IMR-90 (cell line): Measurements from ENCODE around the gene RAB27B. TPM values are rescaled to one million over a fixed set of nuclear protein-coding genes. Genes with fewer than 3 reads are reported as not detected.

Experiments used
- ATAC-seq: fragments of 200-7000 bp; cut with Tn5 transposase; 2 replicates; pipeline ENCODE4 v1.9.1; 2020; ENCODE audit warnings: low read depth, mild to moderate bottlenecking, moderate library complexity
- BruUV-seq: library from RNA; stranded (reverse); fragments of 400-500 nt; replicated peaks from 2 replicates; lab custom pipeline; 2021; lab: Mats Ljungman, UMichigan
- CTCF ChIA-PET: fragments of 300-600 bp; formaldehyde crosslinking; extraction: SDS; loops from one replicate; lab custom pipeline; 2021; ENCODE audit warnings: antibody characterized with exemption; lab: Yijun Ruan, JAX
- POLR2A ChIA-PET: fragments of 300-600 bp; sonication (Branson Sonifier 250); formaldehyde crosslinking; loops from one replicate; lab custom pipeline; 2022; ENCODE audit warnings: antibody characterized with exemption; ENCODE audit not compliant: unreplicated experiment; lab: Charles Lee
- DNase-seq: peaks from one replicate; pipeline ENCODE4 v3.0.0; 2013
- H2AFZ ChIP-seq: replicated peaks from 2 replicates; pipeline ENCODE3; 2013; ENCODE audit warnings: low read length, mild to moderate bottlenecking; ENCODE audit not compliant: poor library complexity
- H2AK5ac ChIP-seq: 2 replicates; pipeline ENCODE4 v1.6.1; 2013; ENCODE audit warnings: low read depth, low read length, inconsistent platforms
- H2AK9ac ChIP-seq: replicated peaks from 2 replicates; pipeline ENCODE3; 2013; ENCODE audit warnings: mild to moderate bottlenecking, low read depth, low read length, moderate library complexity; ENCODE audit not compliant: poor library complexity
- H2BK120ac ChIP-seq: 2 replicates; pipeline ENCODE4 v1.6.1; 2013; ENCODE audit warnings: low read depth, low read length, inconsistent platforms
- H2BK15ac ChIP-seq: 3 replicates; pipeline ENCODE4 v1.6.1; 2013; ENCODE audit warnings: low read depth, low read length, inconsistent platforms
- H2BK20ac ChIP-seq: 2 replicates; pipeline ENCODE4 v1.6.1; 2013; ENCODE audit warnings: low read depth, mild to moderate bottlenecking, inconsistent platforms, low read length, moderate library complexity
- H2BK5ac ChIP-seq: 2 replicates; pipeline ENCODE4 v1.6.1; 2013; ENCODE audit warnings: mild to moderate bottlenecking, low read depth, low read length, inconsistent platforms; ENCODE audit not compliant: poor library complexity, severe bottlenecking
- H3K14ac ChIP-seq: replicated peaks from 2 replicates; pipeline ENCODE4 v1.6.1; 2013; ENCODE audit warnings: low read depth, low read length, inconsistent platforms
- H3K18ac ChIP-seq: 2 replicates; pipeline ENCODE4 v1.6.1; 2013; ENCODE audit warnings: low read depth, low read length, control low read depth
- H3K23ac ChIP-seq: 2 replicates; pipeline ENCODE4 v1.6.1; 2013; ENCODE audit warnings: low read depth, low read length, inconsistent platforms
- H3K27ac ChIP-seq: 2 replicates; pipeline ENCODE4 v1.5.1; 2013; ENCODE audit warnings: mild to moderate bottlenecking, control low read depth, low read length; ENCODE audit not compliant: insufficient read depth
- H3K27me3 ChIP-seq: 2 replicates; pipeline ENCODE4 v1.6.1; 2013; ENCODE audit warnings: low read length; ENCODE audit not compliant: control insufficient read depth, insufficient read depth
- H3K36me3 ChIP-seq: 2 replicates; pipeline ENCODE4 v1.6.1; 2013; ENCODE audit warnings: low read length, mixed read lengths; ENCODE audit not compliant: control insufficient read depth, insufficient read depth
- H3K4ac ChIP-seq: 2 replicates; pipeline ENCODE4 v1.6.1; 2013; ENCODE audit warnings: low read depth, low read length, inconsistent platforms
- H3K4me1 ChIP-seq: 2 replicates; pipeline ENCODE4 v1.6.1; 2013; ENCODE audit warnings: low read length, mixed read lengths; ENCODE audit not compliant: control insufficient read depth, insufficient read depth
- H3K4me2 ChIP-seq: 2 replicates; pipeline ENCODE4 v1.6.1; 2013; ENCODE audit warnings: low read depth, mild to moderate bottlenecking, control low read depth, low read length, moderate library complexity
- H3K4me3 ChIP-seq: 2 replicates; pipeline ENCODE4 v1.5.1; 2013; ENCODE audit warnings: low read depth, mild to moderate bottlenecking, control low read depth, low read length, moderate library complexity; ENCODE audit not compliant: insufficient read depth
- H3K56ac ChIP-seq: 2 replicates; pipeline ENCODE4 v1.6.1; 2013; ENCODE audit warnings: low read length, inconsistent platforms; ENCODE audit not compliant: insufficient read depth; ENCODE audit errors: extremely low read depth
- H3K79me1 ChIP-seq, 2 experiments: 2 replicates each; pipeline ENCODE4 v1.6.1; 2013; ENCODE audit warnings: low read length in 2 of 2, inconsistent platforms in 1 of 2, low read depth in 1 of 2
- H3K9ac ChIP-seq: 2 replicates; pipeline ENCODE4 v1.6.1; 2013; ENCODE audit warnings: low read depth, low read length, control low read depth
- H3K9me1 ChIP-seq: 2 replicates; pipeline ENCODE4 v1.6.1; 2013; ENCODE audit warnings: low read length, inconsistent platforms; ENCODE audit not compliant: insufficient read depth
- H3K9me3 ChIP-seq: 2 replicates; pipeline ENCODE4 v1.6.1; 2013; ENCODE audit warnings: low read length; ENCODE audit not compliant: control insufficient read depth, insufficient read depth
- H4K20me1 ChIP-seq: 2 replicates; pipeline ENCODE4 v1.6.1; 2013; ENCODE audit warnings: low read length, inconsistent platforms; ENCODE audit not compliant: insufficient read depth
- H4K5ac ChIP-seq: 2 replicates; pipeline ENCODE4 v1.6.1; 2013; ENCODE audit warnings: mild to moderate bottlenecking, low read depth, low read length, control low read depth
- H4K8ac ChIP-seq, 2 experiments: 2 replicates each; pipeline ENCODE4 v1.6.1; 2013; ENCODE audit warnings: low read depth in 2 of 2, low read length in 2 of 2, control low read depth in 1 of 2, inconsistent platforms in 1 of 2
- H4K91ac ChIP-seq: 2 replicates; pipeline ENCODE4 v1.6.1; 2013; ENCODE audit warnings: low read depth, low read length, inconsistent platforms; ENCODE audit not compliant: insufficient read depth
- CHD1 ChIP-seq: IDR thresholded peaks from 2 replicates; pipeline ENCODE4 v1.6.1; 2012; ENCODE audit warnings: low read depth, low read length, improper control_type of control experiment
- CTCF ChIP-seq: conservative IDR thresholded peaks from 2 replicates; pipeline ENCODE4 v1.5.1; 2012; ENCODE audit warnings: mild to moderate bottlenecking, low read depth, low read length, improper control_type of control experiment
- MXI1 ChIP-seq: IDR thresholded peaks from 2 replicates; pipeline ENCODE4 v1.6.1; 2012; ENCODE audit warnings: low read depth, mild to moderate bottlenecking, low read length, moderate library complexity, borderline replicate concordance
- SMC3 ChIP-seq: fragments of 150-350 bp; IDR thresholded peaks from 2 replicates; pipeline ENCODE4 v1.6.1; 2016; ENCODE audit warnings: low read depth, mild to moderate bottlenecking, antibody characterized with exemption, low read length, moderate library complexity
- WGBS, 2 experiments: methylation state at CpG; one replicate each; pipeline versions ENCODE4 v1.1.5 to v1.1.7; 2013; ENCODE audit warnings: missing lambda C conversion rate in 2 of 2; ENCODE audit not compliant: insufficient read length in 1 of 2; ENCODE audit errors: extremely low coverage in 2 of 2; 5-methylcytosine and 5-hydroxymethylcytosine counted together
- dilution Hi-C: fragments of 300-500 bp; cut with HindIII; formaldehyde crosslinking; loops from one replicate; pipeline ENCODE4 v1.14.3; 2018; ENCODE audit warnings: low sequenced_read_pairs; ENCODE audit not compliant: unreplicated experiment
- in situ Hi-C: fragments of 300-500 bp; cut with MboI; formaldehyde crosslinking; loops from 3 replicates; pipeline ENCODE4 v1.14.3; 2019; ENCODE audit warnings: low sequenced_read_pairs, inconsistent platforms, mixed read lengths
- intact Hi-C: fragments of 100-400 bp; cut with micrococcal nuclease; formaldehyde crosslinking; loops from 2 replicates; pipeline ENCODE4 v1.10.0; 2022
- polyA plus RNA-seq, 3 experiments: library from polyadenylated mRNA; depleted of rRNA; stranded (reverse); fragments of >200 nt; gene quantifications; 2 replicates each; pipeline ENCODE4 v1.2.3, GENCODE V29; 2012; ENCODE audit warnings: low replicate concordance in 1 of 3
- total RNA-seq: library from RNA; depleted of rRNA; stranded (reverse); fragments of >200 nt; gene quantifications from 2 replicates; pipeline ENCODE4 v1.2.3, GENCODE V29; 2012

RAB27B gene
- total and polyA plus RNA-seq, 2 of the 4 experiments (the other 2 are of a cell fraction): 0.24 to 1.3 TPM

GRCh38 chr18:54900290-54900689, 72.0 kb downstream of the RAB27B start:
- H2BK15ac ChIP-seq: no peak overlapping the region
- CTCF ChIA-PET: no interaction called here
- no peaks in the 10 kb centered on the region for H4K20me1 ChIP-seq
- 100% methylated on average over 1 of the region's 2 CpGs; no CpG with 5 or more reads in 1 of the 2 experiments for WGBS, 2 experiments
- no TSS peak for BruUV-seq
- H3K4me2 ChIP-seq: no peak overlapping the region
- H3K9me3 ChIP-seq: no peaks in the 10 kb centered on the region
- no peak overlapping the region for H3K56ac ChIP-seq
- H2AK9ac ChIP-seq: no peak overlapping the region
- H3K27ac ChIP-seq: no peak overlapping the region
- H3K27me3 ChIP-seq: no peaks in the 10 kb centered on the region
- H3K14ac ChIP-seq: no peak overlapping the region
- no peak overlapping the region for H2AK5ac ChIP-seq
- in situ Hi-C loops: no loop called here
- peaks cover 1% of the 10 kb centered on the region; the same call in 1 of the 2 replicates for H3K4me1 ChIP-seq
- DNase-seq (no peak), ATAC-seq (no peak)
- H3K4me3 ChIP-seq: no peak overlapping the region
- H4K91ac ChIP-seq: no peak overlapping the region
- no peak overlapping the region for H2BK120ac ChIP-seq
- dilution Hi-C loops: no loop called here
- TF ChIP-seq SMC3 (no peak), CHD1 (no peak), MXI1 (no peak), CTCF (no peak)
- no peak overlapping the region for H4K5ac ChIP-seq
- H3K9ac ChIP-seq: no peak overlapping the region
- H3K36me3 ChIP-seq: peaks cover 3% of the 10 kb centered on the region
- POLR2A ChIA-PET: no interaction called here
- no peak overlapping the region for H2AFZ ChIP-seq
- H3K79me1 ChIP-seq: no peaks in the 10 kb centered on the region
- H2BK5ac ChIP-seq: no peak overlapping the region
- no peak overlapping the region for H3K18ac ChIP-seq
- no peak overlapping the region for H4K8ac ChIP-seq
- H3K23ac ChIP-seq: no peak overlapping the region
- no peaks in the 10 kb centered on the region for H3K9me1 ChIP-seq
- no peak overlapping the region for H3K4ac ChIP-seq
- H2BK20ac ChIP-seq: no peak overlapping the region
- intact Hi-C loops: no loop called here
